Stimulated activated CD8-positive, alpha-beta memory T cell treated with anti-CD3 and anti-CD28 coated beads, Interleukin-2, amount 100 ng/mL, for 48 hours (primary cell): Measurements from ENCODE around the gene CNTNAP2.

ENCODE experiments used
- DNase-seq, 2 donors: peaks; one replicate each; pipeline ENCODE4 v3.0.0-alpha.2; 2020; ENCODE audit warnings: low read depth in 2 of 2

The CNTNAP2 gene

DNA sequence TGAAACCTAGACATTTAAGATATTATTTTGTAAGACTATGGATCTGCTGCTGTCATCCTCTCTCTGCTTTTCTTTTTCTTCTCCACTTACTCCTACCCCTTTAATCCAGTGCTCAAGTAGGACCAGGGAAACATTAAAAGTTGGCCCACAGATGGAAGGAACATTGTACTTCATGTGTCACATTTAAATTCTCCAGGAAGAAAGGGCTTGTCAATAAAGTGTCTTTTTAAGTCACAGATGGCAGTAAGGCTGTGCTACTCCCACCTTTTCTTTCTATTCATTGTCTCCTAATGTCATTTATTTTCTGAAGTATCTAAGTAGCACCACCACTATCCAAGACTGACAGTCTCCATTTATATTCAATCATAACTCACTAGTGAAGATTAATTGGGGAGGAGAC is 1736.2 kb downstream of the CNTNAP2 start:
- DNase-seq: no peak

- DNase-seq: no peak
These were observed 1740.8 kb downstream of the CNTNAP2 start for GRCh38 chr7:147857152-147858140.

GRCh38 chr7:147858421-147858820 is 1741.8 kb downstream of the CNTNAP2 start:
- no peak for DNase-seq

DNA sequence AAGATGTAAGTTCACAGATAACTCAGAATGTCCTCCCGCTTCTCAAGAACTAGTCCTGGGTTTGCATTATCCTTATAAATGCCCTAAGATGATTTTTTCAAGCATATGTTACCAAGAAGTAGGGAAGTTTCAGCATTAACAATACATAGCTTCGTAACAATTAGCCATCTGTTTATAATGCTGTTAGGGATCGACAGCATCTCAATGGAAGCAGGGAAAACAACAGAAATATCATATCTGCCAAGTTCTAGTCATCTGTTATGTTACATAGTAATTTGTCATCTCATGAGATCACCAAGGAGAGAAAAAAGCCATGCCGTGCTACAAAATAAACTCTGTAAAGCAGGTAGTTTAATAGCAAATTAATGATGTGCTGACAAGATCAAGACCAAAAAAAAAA is 1742.4 kb downstream of the CNTNAP2 start:
- no peak for DNase-seq

GRCh38 chr7:147859486-147859885 is 1742.9 kb downstream of the CNTNAP2 start:
- DNase-seq: no peak

DNA sequence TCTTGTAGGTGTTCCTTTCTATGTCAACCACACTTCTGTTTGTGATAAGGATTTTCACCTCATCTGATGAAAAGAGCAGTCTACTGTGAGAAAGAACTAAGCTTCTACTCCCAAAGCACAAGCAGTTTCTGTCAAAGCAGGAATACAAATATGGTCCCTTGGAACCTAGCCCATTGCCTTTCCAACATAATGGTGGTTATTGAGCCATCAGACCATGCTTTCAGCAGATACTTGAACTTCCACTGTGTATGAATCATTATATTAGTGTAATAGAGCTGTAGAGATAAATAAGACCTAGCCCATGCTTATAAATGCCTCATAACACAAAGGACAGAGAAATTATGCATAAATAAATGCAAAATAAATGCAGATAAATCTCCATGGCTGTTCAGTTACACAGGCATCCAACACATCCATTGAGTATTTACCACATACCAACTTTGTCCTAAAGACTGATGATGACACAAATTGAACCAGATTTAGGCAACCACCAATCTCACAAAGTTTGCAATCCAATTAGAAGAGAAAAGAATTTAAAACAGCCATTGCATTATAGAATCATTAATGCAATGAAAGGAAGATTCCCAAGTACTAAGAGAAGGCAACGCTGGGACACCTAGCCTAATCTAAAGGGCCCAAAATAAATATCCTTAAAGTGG is 1744.6 kb downstream of the CNTNAP2 start:
- no peak for DNase-seq

GRCh38 chr7:147861945-147862344 is 1745.3 kb downstream of the CNTNAP2 start:
- no peak for DNase-seq

GRCh38 chr7:147869456-147869855 is 1752.9 kb downstream of the CNTNAP2 start:
- DNase-seq: no peak

- no peak for DNase-seq
These were observed 1762.5 kb downstream of the CNTNAP2 start for GRCh38 chr7:147878912-147879661.

DNA sequence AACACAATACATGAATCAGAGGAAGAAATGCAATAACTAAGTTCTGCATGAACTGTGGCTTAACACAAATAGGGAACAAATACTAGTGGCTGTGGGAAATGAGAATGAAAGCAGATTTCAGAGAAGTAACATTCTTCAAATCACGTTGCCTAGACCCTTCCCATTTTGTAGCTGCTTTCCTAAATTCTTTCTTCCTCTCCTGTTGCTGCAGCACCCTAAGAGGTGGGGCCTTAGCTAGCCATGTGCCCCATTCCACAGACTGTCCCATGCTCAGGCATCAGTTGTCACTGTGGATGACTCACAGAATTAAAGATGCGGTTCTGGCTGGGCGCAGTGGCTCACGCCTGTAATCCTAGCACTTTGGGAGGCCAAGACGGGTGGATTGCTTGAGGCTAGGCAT is 1769.3 kb downstream of the CNTNAP2 start:
- DNase-seq: no peak

DNA sequence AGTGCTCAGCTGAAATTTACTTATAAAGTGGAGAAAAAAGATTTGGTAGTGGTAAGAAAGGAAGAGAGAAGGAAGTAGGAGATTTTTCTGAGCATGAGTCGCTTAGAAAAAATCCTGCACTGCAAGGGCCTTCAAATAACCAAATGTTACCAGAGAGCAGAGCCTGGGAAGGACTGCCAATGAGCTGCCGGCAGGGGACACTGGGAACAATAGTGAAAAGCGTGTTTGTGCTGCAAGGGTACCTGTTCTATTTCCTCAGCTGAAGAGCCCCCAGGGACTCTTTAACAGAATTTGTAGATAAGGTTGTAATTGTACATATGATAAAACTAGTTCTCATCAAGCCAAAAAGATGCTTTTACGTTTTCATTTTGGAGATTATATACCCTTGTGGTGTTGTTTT is 1777.7 kb downstream of the CNTNAP2 start:
- DNase-seq: no peak

DNA sequence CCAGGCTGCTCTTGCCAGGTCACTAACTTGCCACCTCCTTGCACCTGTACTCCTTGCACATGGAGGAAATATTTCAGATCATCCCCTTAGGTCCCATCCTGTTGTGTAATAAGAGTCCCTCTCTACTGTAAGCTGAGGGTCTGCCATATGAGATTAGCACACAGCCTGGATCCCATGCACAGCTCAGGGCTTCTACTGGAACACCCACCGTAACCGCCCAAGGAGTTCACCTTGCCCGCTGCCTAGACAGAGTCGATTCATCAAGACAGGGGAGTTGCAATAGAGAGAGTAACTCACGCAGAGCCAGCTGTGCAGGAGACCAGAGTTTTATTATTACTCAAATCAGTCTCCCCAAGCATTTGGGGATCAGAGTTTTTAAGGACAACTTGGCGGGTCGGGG is 1779.5 kb downstream of the CNTNAP2 start:
- DNase-seq: no peak

DNA sequence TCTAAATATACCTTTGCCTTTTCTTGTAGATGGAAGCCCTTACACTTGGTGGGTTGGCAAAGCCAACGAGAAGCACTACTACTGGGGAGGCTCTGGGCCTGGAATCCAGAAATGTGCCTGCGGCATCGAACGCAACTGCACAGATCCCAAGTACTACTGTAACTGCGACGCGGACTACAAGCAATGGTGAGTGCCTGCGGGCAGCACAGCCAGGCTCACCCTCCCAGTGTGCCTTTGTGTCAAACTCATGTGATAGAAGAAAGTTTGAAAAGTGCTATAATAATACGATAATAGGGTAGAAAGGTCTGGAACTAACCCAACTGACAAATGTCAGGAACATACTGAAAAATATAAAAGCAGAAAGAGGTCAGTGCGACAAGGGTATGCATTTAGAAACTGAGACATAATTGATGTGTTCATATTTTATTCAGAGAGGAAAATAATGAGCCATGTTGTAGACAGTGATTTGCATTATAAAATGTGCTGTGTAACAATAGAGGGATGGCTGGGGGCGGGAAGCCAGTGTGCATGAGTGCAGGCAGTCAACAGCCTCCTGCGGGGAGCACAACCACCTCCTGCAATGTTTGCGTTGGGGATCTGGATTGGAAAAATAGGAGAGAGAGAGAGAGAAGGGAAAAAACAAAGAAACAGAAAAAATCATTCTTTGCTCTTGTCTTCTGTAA is 1787.1 kb downstream of the CNTNAP2 start:
- DNase-seq: no peak

DNA sequence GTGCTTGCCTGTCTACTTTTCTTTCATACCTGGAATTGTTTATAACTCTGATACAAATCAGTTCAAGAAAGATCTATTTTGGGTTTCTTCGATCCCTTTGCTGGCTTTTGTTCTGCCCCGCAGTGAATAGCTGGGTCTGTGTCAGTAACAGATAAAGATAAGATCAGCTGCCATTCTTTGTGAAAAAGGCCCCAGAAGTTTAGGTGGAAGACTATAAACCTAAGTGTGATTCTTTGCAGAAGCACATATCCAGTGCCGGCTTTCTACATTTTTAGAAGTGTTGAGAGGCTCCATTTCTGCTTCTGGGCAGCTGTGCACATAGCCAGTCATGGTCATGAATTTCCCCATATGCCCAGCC is 1787.6 kb downstream of the CNTNAP2 start:
- DNase-seq: no peak

- no peak for DNase-seq
These were observed 1793.0 kb downstream of the CNTNAP2 start for GRCh38 chr7:147909431-147910148.

- DNase-seq: no peak
These were observed 1794.6 kb downstream of the CNTNAP2 start for GRCh38 chr7:147911201-147911601.

- DNase-seq: no peak
These were observed 1795.7 kb downstream of the CNTNAP2 start for GRCh38 chr7:147912291-147912690.

DNA sequence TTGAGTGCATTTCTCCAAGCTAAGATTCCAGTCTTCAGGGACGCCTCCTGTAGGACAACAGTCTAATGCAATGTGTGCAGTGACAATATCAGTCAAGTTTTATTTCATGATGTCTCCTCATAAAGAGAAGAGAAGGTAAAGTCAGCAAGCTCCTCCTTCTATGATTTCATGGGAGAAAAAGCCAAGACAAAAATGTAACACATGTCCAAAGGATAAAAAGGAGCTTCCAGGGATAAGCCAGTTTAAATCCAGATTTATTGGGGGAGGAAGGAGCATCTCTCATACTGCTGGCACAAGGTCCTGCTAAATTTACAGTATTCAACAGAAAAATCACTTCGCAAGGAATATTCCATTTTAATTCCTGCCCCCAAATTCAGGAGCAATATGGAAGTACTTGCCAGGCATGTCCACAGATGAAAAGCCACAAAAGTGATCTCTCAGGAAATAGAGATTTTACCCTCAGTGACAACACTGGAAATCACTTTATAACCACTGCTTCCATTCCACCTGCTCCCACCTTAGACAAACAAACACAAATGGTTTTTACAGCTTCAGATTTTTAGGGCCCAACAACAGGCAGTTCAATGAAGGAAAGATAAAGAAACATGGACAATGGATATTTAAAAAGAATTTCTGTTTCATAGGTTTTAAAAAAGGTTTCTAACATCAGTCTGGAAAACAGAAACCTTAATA is 1796.5 kb downstream of the CNTNAP2 start:
- DNase-seq: no peak

DNA sequence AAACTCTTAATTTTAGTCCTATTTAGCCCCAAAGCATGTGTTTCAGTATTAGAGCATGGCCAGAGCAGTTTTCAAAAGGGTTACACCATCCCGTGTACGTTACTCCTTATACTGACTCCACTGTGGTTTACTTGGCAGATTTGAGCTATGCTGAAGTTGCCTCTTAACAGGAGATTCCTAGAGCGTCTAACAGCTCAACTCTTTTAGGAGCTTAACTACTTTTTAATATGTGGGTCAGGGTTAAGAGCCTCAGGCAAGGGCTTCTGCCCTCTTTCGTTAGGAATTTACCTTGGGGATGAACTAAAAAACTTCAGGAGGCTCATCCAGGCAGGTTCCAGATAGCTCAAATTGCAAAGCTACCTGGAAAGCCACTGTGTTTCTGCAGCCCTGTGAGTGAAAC is 1799.2 kb downstream of the CNTNAP2 start:
- DNase-seq: no peak

- DNase-seq: no peak
These were observed 1800.0 kb downstream of the CNTNAP2 start for GRCh38 chr7:147916573-147916972.

GRCh38 chr7:147923841-147924240 is 1807.2 kb downstream of the CNTNAP2 start:
- no peak for DNase-seq
